HEK293T (cell line): ENCODE data around the gene OVCA2.

Source experiments
- ARNT ChIP-seq: fragments of 450-650 bp; IDR thresholded peaks from 2 replicates; pipeline ENCODE4 v1.6.1; 2017; ENCODE audit warnings: mild to moderate bottlenecking
- ELF4 ChIP-seq: fragments of 450-650 bp; IDR thresholded peaks from 2 replicates; pipeline ENCODE4 v1.6.1; 2017; ENCODE audit warnings: antibody characterized with exemption
- FOXA1 ChIP-seq: fragments of 450-650 bp; IDR thresholded peaks from 2 replicates; pipeline ENCODE4 v1.6.1; 2016; ENCODE audit warnings: mild to moderate bottlenecking
- FOXK2 ChIP-seq: fragments of 450-650 bp; IDR thresholded peaks from 2 replicates; pipeline ENCODE4 v1.6.1; 2016; ENCODE audit warnings: mild to moderate bottlenecking
- FOXM1 ChIP-seq: fragments of 450-650 bp; IDR thresholded peaks from 2 replicates; pipeline ENCODE4 v1.6.1; 2017; ENCODE audit warnings: mild to moderate bottlenecking, borderline replicate concordance
- HDGF ChIP-seq: fragments of 450-650 bp; IDR thresholded peaks from 2 replicates; pipeline ENCODE4 v1.6.1; 2017; ENCODE audit warnings: antibody characterized with exemption, borderline replicate concordance
- L3MBTL2 ChIP-seq: fragments of 450-650 bp; conservative IDR thresholded peaks from 2 replicates; pipeline ENCODE4 v1.6.1; 2016; ENCODE audit warnings: mild to moderate bottlenecking
- LEF1 ChIP-seq: fragments of 450-650 bp; IDR thresholded peaks from 2 replicates; pipeline ENCODE4 v1.6.1; 2017; ENCODE audit warnings: mild to moderate bottlenecking, borderline replicate concordance
- NFRKB ChIP-seq: fragments of 450-650 bp; IDR thresholded peaks from 2 replicates; pipeline ENCODE4 v1.6.1; 2016; ENCODE audit warnings: mild to moderate bottlenecking, moderate library complexity
- SP1 ChIP-seq: fragments of 450-650 bp; IDR thresholded peaks from 2 replicates; pipeline ENCODE4 v1.6.1; 2017
- SUZ12 ChIP-seq: fragments of 450-650 bp; IDR thresholded peaks from 2 replicates; pipeline ENCODE4 v1.6.1; 2016; ENCODE audit warnings: mild to moderate bottlenecking
- ZNF384 ChIP-seq: fragments of 450-650 bp; IDR thresholded peaks from 2 replicates; pipeline ENCODE4 v1.6.1; 2016
- TF ChIP-seq, protein P1 (sequence below): fragments of 450-650 bp; IDR thresholded peaks from 2 replicates; pipeline ENCODE4 v1.6.1; 2016

DNA sequence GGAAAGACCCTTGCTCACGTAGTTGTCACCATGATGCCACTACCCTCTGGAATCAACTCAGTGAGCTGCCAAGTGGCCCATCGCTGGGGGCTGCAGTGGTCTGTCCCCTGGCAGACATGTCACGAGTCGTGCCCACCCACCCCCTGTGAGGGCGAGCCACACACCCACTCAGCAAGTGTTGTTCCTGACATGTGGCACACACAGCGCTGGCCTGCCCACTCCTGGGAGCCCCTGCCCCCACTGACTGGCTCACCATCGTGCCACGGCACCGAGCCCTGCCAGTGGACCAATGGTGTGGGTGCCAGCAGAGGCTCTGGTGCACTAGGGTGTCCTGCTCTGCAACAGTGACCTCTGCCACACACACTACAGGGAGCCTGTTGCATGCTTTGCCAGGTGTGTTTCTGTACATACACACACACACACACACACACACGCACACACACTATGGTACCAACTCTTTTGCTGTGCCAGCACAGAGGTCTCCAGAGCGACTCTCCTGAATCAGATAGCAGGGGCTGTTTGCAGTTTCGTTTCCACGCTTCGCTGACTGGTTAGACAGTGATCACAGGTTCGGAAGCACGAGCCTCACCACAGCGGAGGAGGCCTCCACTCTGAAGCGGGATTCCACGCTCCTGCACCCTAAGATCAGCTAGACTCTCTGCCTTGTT is 24.4 kb upstream of the OVCA2 start:
- TF ChIP-seq ARNT (no peak), SUZ12 (no peak), SP1 (no peak), FOXA1 (no peak), NFRKB (no peak), FOXK2 (no peak), LEF1 (no peak), ZNF384 (no peak), HDGF (no peak), L3MBTL2 (no peak), FOXM1 (no peak), ELF4 (no peak)
- TF ChIP-seq, protein P1, sequence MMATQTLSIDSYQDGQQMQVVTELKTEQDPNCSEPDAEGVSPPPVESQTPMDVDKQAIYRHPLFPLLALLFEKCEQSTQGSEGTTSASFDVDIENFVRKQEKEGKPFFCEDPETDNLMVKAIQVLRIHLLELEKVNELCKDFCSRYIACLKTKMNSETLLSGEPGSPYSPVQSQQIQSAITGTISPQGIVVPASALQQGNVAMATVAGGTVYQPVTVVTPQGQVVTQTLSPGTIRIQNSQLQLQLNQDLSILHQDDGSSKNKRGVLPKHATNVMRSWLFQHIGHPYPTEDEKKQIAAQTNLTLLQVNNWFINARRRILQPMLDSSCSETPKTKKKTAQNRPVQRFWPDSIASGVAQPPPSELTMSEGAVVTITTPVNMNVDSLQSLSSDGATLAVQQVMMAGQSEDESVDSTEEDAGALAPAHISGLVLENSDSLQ: no peak
